H1 (cell line): ENCODE results near the gene HBEGF. TPM values are rescaled to one million over a fixed set of nuclear protein-coding genes. Genes with fewer than 3 reads are reported as not detected.

Source experiments
- CTCF ChIA-PET: fragments of 300-600 bp; sonication (Branson Sonifier 250); formaldehyde crosslinking; loops from one replicate; lab custom pipeline; 2021; ENCODE audit not compliant: partially characterized antibody; lab: Charles Lee
- POLR2A ChIA-PET: fragments of 300-600 bp; sonication (Branson Sonifier 250); formaldehyde crosslinking; loops from one replicate; lab custom pipeline; 2021; ENCODE audit warnings: inconsistent platforms; ENCODE audit not compliant: partially characterized antibody; lab: Charles Lee
- DNase-seq, 2 experiments: peaks; one replicate each; pipeline versions ENCODE4 v3.0.0 to v3.0.0-alpha.2; 2010 to 2022; ENCODE audit warnings: low spot score in 2 of 2, low read depth in 1 of 2, mixed read lengths in 1 of 2
- FAIRE-seq: peaks from 2 replicates; lab custom pipeline; 2011; peaks lifted over from hg19 to GRCh38; lab: Jason Lieb, UNC
- H2AFZ ChIP-seq: 2 replicates; pipeline ENCODE4 v1.8.1; 2012; ENCODE audit warnings: low read length, inconsistent platforms
- H2AK5ac ChIP-seq: 2 replicates; pipeline ENCODE4 v1.6.1; 2013; ENCODE audit warnings: low read depth, low read length
- H2BK120ac ChIP-seq: replicated peaks from 2 replicates; pipeline ENCODE3; 2013; ENCODE audit warnings: low read depth, low read length, inconsistent platforms
- H2BK12ac ChIP-seq: 2 replicates; pipeline ENCODE4 v1.6.1; 2013; ENCODE audit warnings: low read depth, low read length
- H2BK15ac ChIP-seq: 2 replicates; pipeline ENCODE4 v1.6.1; 2013; ENCODE audit warnings: low read length
- H2BK20ac ChIP-seq: 2 replicates; pipeline ENCODE4 v1.6.1; 2013; ENCODE audit warnings: low read length
- H2BK5ac ChIP-seq: 2 replicates; pipeline ENCODE4 v1.6.1; 2013; ENCODE audit warnings: low read depth, low read length
- H3K14ac ChIP-seq: 2 replicates; pipeline ENCODE4 v1.6.1; 2013; ENCODE audit warnings: inconsistent platforms; ENCODE audit not compliant: insufficient read length
- H3K18ac ChIP-seq: 2 replicates; pipeline ENCODE4 v1.6.1; 2013; ENCODE audit warnings: low read length; ENCODE audit errors: extremely low read depth
- H3K23ac ChIP-seq: 2 replicates; pipeline ENCODE4 v1.6.1; 2013; ENCODE audit warnings: inconsistent platforms; ENCODE audit not compliant: insufficient read length
- H3K23me2 ChIP-seq: 2 replicates; pipeline ENCODE4 v1.6.1; 2013; ENCODE audit warnings: low read depth, low read length
- H3K27ac ChIP-seq: 2 replicates; pipeline ENCODE4 v1.6.1; 2011; ENCODE audit warnings: low read depth, low read length, inconsistent platforms
- H3K27me3 ChIP-seq, 4 experiments: replicated peaks in 1 of 4; 1 replicate in 1 of 4; 2 replicates in 3 of 4; pipeline versions ENCODE4 v1.6.1 to v1.8.1; 2011 to 2013; ENCODE audit warnings: low read length in 3 of 4, mild to moderate bottlenecking in 3 of 4, inconsistent platforms in 2 of 4, mixed read lengths in 2 of 4, moderate library complexity in 1 of 4; ENCODE audit not compliant: control insufficient read depth in 3 of 4, insufficient read depth in 3 of 4; ENCODE audit errors: extremely low read depth in 1 of 4
- H3K36me3 ChIP-seq, 4 experiments: 2 replicates each; pipeline versions ENCODE4 v1.6.1 to v1.8.1; 2011 to 2013; ENCODE audit warnings: mild to moderate bottlenecking in 4 of 4, low read length in 3 of 4, moderate library complexity in 2 of 4, control low read depth in 1 of 4, inconsistent platforms in 1 of 4; ENCODE audit not compliant: insufficient read depth in 4 of 4, control insufficient read depth in 2 of 4
- H3K4ac ChIP-seq: replicated peaks from 2 replicates; pipeline ENCODE3; 2013; ENCODE audit warnings: low read length, low read depth, mixed read lengths, inconsistent platforms; ENCODE audit not compliant: insufficient read length
- H3K4me1 ChIP-seq, 4 experiments: replicated peaks in 1 of 4; 1 replicate in 1 of 4; 2 replicates in 3 of 4; pipeline versions ENCODE4 v1.6.1 to v1.8.1; 2011 to 2013; ENCODE audit warnings: low read length in 3 of 4, inconsistent platforms in 2 of 4, mixed read lengths in 1 of 4; ENCODE audit not compliant: insufficient read depth in 4 of 4, control insufficient read depth in 3 of 4
- H3K4me2 ChIP-seq, 2 experiments: 2 replicates each; pipeline versions ENCODE4 v1.6.1 to v1.8.1; 2011 to 2013; ENCODE audit warnings: low read depth in 2 of 2, low read length in 2 of 2, control low read depth in 1 of 2, inconsistent platforms in 1 of 2, mild to moderate bottlenecking in 1 of 2; ENCODE audit not compliant: insufficient read depth in 1 of 2
- H3K4me3 ChIP-seq, 4 experiments: fragments of 200-600, 300-600 bp in 1 of 4; sonication (generic), shearing (Covaris generic), sonication (Bioruptor Twin) in 1 of 4; 2 replicates each; pipeline versions ENCODE4 v1.5.1 to v1.8.1; 2011 to 2016; ENCODE audit warnings: low read length in 4 of 4, low read depth in 3 of 4, control low read depth in 2 of 4, inconsistent platforms in 2 of 4, mild to moderate bottlenecking in 2 of 4, mixed read lengths in 1 of 4, moderate library complexity in 1 of 4; ENCODE audit not compliant: insufficient read depth in 2 of 4; ENCODE audit errors: extremely low read depth in 1 of 4
- H3K56ac ChIP-seq: replicated peaks from 2 replicates; pipeline ENCODE3; 2013; ENCODE audit warnings: low read depth, mild to moderate bottlenecking, mixed read lengths, low read length, inconsistent platforms; ENCODE audit not compliant: insufficient read length
- H3K79me1 ChIP-seq: 2 replicates; pipeline ENCODE4 v1.6.1; 2013; ENCODE audit warnings: low read depth, low read length, control low read depth
- H3K79me2 ChIP-seq, 2 experiments: 2 replicates each; pipeline versions ENCODE4 v1.6.1 to v1.8.1; 2012 to 2013; ENCODE audit warnings: low read length in 2 of 2, mild to moderate bottlenecking in 2 of 2, inconsistent platforms in 1 of 2; ENCODE audit not compliant: insufficient read depth in 2 of 2, control insufficient read depth in 1 of 2
- H3K9ac ChIP-seq, 4 experiments: replicated peaks in 1 of 4; 1 replicate in 1 of 4; 2 replicates in 3 of 4; pipeline versions ENCODE4 v1.6.1 to v1.8.1; 2011 to 2013; ENCODE audit warnings: low read depth in 3 of 4, low read length in 3 of 4, control low read depth in 2 of 4, mild to moderate bottlenecking in 2 of 4, moderate library complexity in 2 of 4, inconsistent platforms in 1 of 4; ENCODE audit errors: extremely low read depth in 1 of 4
- H3K9me3 ChIP-seq, 2 experiments: 2 replicates each; pipeline versions ENCODE4 v1.6.1 to v1.8.1; 2012 to 2013; ENCODE audit warnings: mild to moderate bottlenecking in 2 of 2, moderate library complexity in 2 of 2, control low read depth in 1 of 2, inconsistent platforms in 1 of 2, low read depth in 1 of 2, low read length in 1 of 2, mixed read lengths in 1 of 2; ENCODE audit not compliant: insufficient read depth in 2 of 2
- H4K20me1 ChIP-seq, 2 experiments: replicated peaks in 1 of 2; 2 replicates each; pipeline versions ENCODE3 to v1.8.1; 2011 to 2013; ENCODE audit warnings: inconsistent platforms in 2 of 2, low read length in 2 of 2, mild to moderate bottlenecking in 1 of 2; ENCODE audit not compliant: insufficient read depth in 2 of 2, control insufficient read depth in 1 of 2
- H4K5ac ChIP-seq: 2 replicates; pipeline ENCODE4 v1.6.1; 2013; ENCODE audit warnings: low read length, low read depth, mixed read lengths, inconsistent platforms; ENCODE audit not compliant: insufficient read length
- H4K8ac ChIP-seq: 2 replicates; pipeline ENCODE4 v1.8.0; 2013; ENCODE audit warnings: mild to moderate bottlenecking, moderate library complexity, low read length, inconsistent platforms; ENCODE audit not compliant: insufficient read depth; ENCODE audit errors: extremely low read depth
- H4K91ac ChIP-seq: replicated peaks from 2 replicates; pipeline ENCODE3; 2013; ENCODE audit warnings: low read length, mixed read lengths, inconsistent platforms; ENCODE audit not compliant: insufficient read length
- EGR1 ChIP-seq: IDR thresholded peaks from 2 replicates; pipeline ENCODE4 v1.6.1; 2011; ENCODE audit warnings: low read depth, low read length, borderline replicate concordance
- POLR2A ChIP-seq, 2 experiments: IDR thresholded peaks; 1 replicate in 1 of 2; 2 replicates in 1 of 2; pipeline ENCODE4 v1.6.1; 2011; ENCODE audit warnings: low read depth in 2 of 2, low read length in 2 of 2, mild to moderate bottlenecking in 2 of 2; ENCODE audit errors: control extremely low read depth in 1 of 2
- POU5F1 ChIP-seq: IDR thresholded peaks from 2 replicates; pipeline ENCODE4 v1.6.1; 2011; ENCODE audit warnings: low read depth, mild to moderate bottlenecking, low read length, moderate library complexity
- RAD21 ChIP-seq, 2 experiments: IDR thresholded peaks in 1 of 2; conservative IDR thresholded peaks in 1 of 2; 2 replicates each; pipeline ENCODE4 v1.6.1; 2011; ENCODE audit warnings: low read depth in 2 of 2, low read length in 2 of 2, improper control_type of control experiment in 1 of 2, inconsistent platforms in 1 of 2, mild to moderate bottlenecking in 1 of 2, moderate library complexity in 1 of 2
- SAP30 ChIP-seq: fragments of 300-600 bp; sonication (generic); IDR thresholded peaks from 2 replicates; pipeline ENCODE4 v1.7.1; 2012; ENCODE audit warnings: low read length, moderate library complexity, mild to moderate bottlenecking, inconsistent platforms; ENCODE audit not compliant: insufficient read depth, insufficient replicate concordance
- SIN3A ChIP-seq, 2 experiments: IDR thresholded peaks in 1 of 2; conservative IDR thresholded peaks in 1 of 2; 2 replicates each; pipeline ENCODE4 v1.6.1; 2011 to 2012; ENCODE audit warnings: low read length in 2 of 2, improper control_type of control experiment in 1 of 2, low read depth in 1 of 2, mild to moderate bottlenecking in 1 of 2
- TEAD4 ChIP-seq: IDR thresholded peaks from 2 replicates; pipeline ENCODE4 v1.6.1; 2012; ENCODE audit warnings: low read depth, low read length, inconsistent platforms, mixed read lengths
- ZNF274 ChIP-seq: IDR thresholded peaks from 2 replicates; pipeline ENCODE4 v1.7.0; 2012; ENCODE audit warnings: low read length, borderline replicate concordance; ENCODE audit errors: extremely low read depth
- WGBS, 2 experiments: shearing (Covaris generic) in 1 of 2; methylation state at CpG; one replicate each; pipeline versions ENCODE4 v1.1.6 to v1.1.7; 2013 to 2015; ENCODE audit warnings: low lambda C conversion rate in 2 of 2, mixed read lengths in 2 of 2, inconsistent platforms in 1 of 2, low coverage in 1 of 2, missing lambda C conversion rate in 1 of 2; ENCODE audit not compliant: insufficient replicate concordance in 2 of 2, insufficient coverage in 1 of 2, insufficient read length in 1 of 2; ENCODE audit errors: extremely low coverage in 1 of 2, missing lambda C conversion rate in 1 of 2; 5-methylcytosine and 5-hydroxymethylcytosine counted together
- polyA plus RNA-seq, 7 experiments: library from polyadenylated mRNA; depleted of rRNA in 3 of 7; stranded (reverse) in 5 of 7; unstranded in 2 of 7; fragments of >200 nt in 5 of 7; fragments of 200-250 nt in 2 of 7; gene quantifications; 1 replicate in 5 of 7; 2 replicates in 1 of 7; 4 replicates in 1 of 7; pipeline versions ENCODE4 v1.2.1 to v1.2.3, GENCODE V29; 2011 to 2013; ENCODE audit warnings: missing spikeins in 2 of 7, mixed read lengths in 2 of 7
- total RNA-seq: library from RNA; stranded (reverse); fragmentation: NEBNext Ultra II Directional; extraction: Animal tissue kit (Norgen Biotek cat#: 25700); gene quantifications from 2 replicates; pipeline ENCODE4 v1.2.1, GENCODE V29; 2021
- TF ChIP-seq, protein P1 (sequence below): IDR thresholded peaks from 2 replicates; pipeline ENCODE4 v1.6.1; 2012; ENCODE audit warnings: low read length, inconsistent platforms

Gene HBEGF
- total and polyA plus RNA-seq, 2 of the 8 experiments (the other 6 are each of a cell fraction or from before 2014, with no cell fraction given), result 2.4 to 2.5 TPM

DNA sequence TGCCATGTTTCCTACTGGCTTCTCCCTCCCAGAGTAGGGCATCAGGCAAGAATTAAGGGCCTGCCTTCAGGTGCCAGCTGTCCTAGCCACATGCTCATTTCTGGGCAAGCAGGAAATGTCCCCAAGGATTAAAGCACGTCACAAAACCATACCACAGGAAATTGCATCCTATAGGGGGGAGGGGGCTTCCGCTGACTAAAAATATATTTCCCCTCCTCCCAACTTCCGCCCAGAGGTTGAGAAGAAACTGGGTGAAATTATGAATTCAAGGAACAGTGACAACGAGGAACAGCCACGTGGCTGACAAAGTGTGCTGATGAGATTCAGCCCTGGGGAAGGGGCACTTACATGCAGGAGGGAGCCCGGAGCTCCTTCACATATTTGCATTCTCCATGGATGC, 4.1 kb downstream of the HBEGF start:
- no peaks in the 10 kb centered on the region for H3K79me2 ChIP-seq
- peaks cover 0 to 4% of the 10 kb centered on the region in 2 experiments for H4K20me1 ChIP-seq
- no peak overlapping the region for H4K8ac ChIP-seq
- H2BK20ac ChIP-seq, result no peak overlapping the region
- no peak overlapping the region for H2BK15ac ChIP-seq
- peaks cover 0 to 14% (median 6%) of the 10 kb centered on the region in 4 experiments; a peak in 5 of 7 replicates for H3K4me1 ChIP-seq
- H3K9me3 ChIP-seq, result no peaks in the 10 kb centered on the region
- H3K4me3 ChIP-seq, result no peak overlapping the region
- no peak overlapping the region for H2BK12ac ChIP-seq
- no peaks in the 10 kb centered on the region; the same call in 1 of the 2 replicates for H3K79me1 ChIP-seq
- H4K5ac ChIP-seq, result no peak overlapping the region
- H3K56ac ChIP-seq, result no peak overlapping the region
- ChIA-PET CTCF (interaction anchor here (1.2 to 15.0 kb wide), 5 partner anchors 10 to 112 kb away, joined by 3 to 676 read pairs (median 7); partner anchors contain the start of gene PFDN1), POLR2A (interaction anchor here (1.1 to 2.0 kb wide), 2 partner anchors 97 to 100 kb away, joined by 3 to 7 read pairs; no protein-coding TSS in a partner anchor)
- no peak for DNase-seq
- H2AK5ac ChIP-seq, result no peak overlapping the region
- H3K27me3 ChIP-seq, result peaks cover 0 to 11% (median 5%) of the 10 kb centered on the region in 4 experiments; a peak in 6 of 7 replicates
- H2BK5ac ChIP-seq, result no peak overlapping the region
- peaks cover 4% of the 10 kb centered on the region for H3K23me2 ChIP-seq
- no peak overlapping the region for H3K4me2 ChIP-seq
- no peak for FAIRE-seq
- H3K4ac ChIP-seq, result no peak overlapping the region
- no peak overlapping the region for H3K23ac ChIP-seq
- no peak overlapping the region for H2AFZ ChIP-seq
- H2BK120ac ChIP-seq, result no peak overlapping the region
- no peak overlapping the region for H3K18ac ChIP-seq
- H3K9ac ChIP-seq, result no peak overlapping the region
- no peak overlapping the region for H4K91ac ChIP-seq
- H3K27ac ChIP-seq, result no peak overlapping the region
- H3K36me3 ChIP-seq, result no peaks in the 10 kb centered on the region; a peak in 1 of 8 replicates
- no peak overlapping the region for H3K14ac ChIP-seq
- 91% methylated on average over 6 of the region's 6 CpGs; no CpG with 5 or more reads in 1 of the 2 experiments for WGBS, 2 experiments
- TF ChIP-seq, protein P1, sequence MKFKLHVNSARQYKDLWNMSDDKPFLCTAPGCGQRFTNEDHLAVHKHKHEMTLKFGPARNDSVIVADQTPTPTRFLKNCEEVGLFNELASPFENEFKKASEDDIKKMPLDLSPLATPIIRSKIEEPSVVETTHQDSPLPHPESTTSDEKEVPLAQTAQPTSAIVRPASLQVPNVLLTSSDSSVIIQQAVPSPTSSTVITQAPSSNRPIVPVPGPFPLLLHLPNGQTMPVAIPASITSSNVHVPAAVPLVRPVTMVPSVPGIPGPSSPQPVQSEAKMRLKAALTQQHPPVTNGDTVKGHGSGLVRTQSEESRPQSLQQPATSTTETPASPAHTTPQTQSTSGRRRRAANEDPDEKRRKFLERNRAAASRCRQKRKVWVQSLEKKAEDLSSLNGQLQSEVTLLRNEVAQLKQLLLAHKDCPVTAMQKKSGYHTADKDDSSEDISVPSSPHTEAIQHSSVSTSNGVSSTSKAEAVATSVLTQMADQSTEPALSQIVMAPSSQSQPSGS, result no peak
- no peak for TF ChIP-seq POLR2A (IDR thresholded peaks at IDR 0.05; ENCODE audit: control extremely low read depth in 1 of 2, low read depth in 2 of 2, low read length in 2 of 2)
- TF ChIP-seq EGR1, result no peak
- TF ChIP-seq POU5F1, result no peak
- no peak for TF ChIP-seq RAD21 (IDR thresholded peaks at IDR 0.05 in 1 of 2, conservative IDR thresholded peaks at IDR 0.05 in 1 of 2; ENCODE audit: low read depth in 2 of 2, low read length in 2 of 2)
- TF ChIP-seq SAP30, result no peak
- no peak for TF ChIP-seq TEAD4
- no peak for TF ChIP-seq ZNF274
- TF ChIP-seq SIN3A (conservative IDR thresholded peaks at IDR 0.05 in 1 of 2, IDR thresholded peaks at IDR 0.05 in 1 of 2; ENCODE audit: low read depth in 1 of 2, low read length in 2 of 2), result no peak
